Stimulated activated naive CD4-positive, alpha-beta T cell treated with Interleukin-2 at 50 U/mL for 16 hours (primary cell): ENCODE data around the gene LRP1.

Experiments
- DNase-seq: peaks from one replicate; lab custom pipeline; 2025; lab: John Stamatoyannopoulos, UW

LRP1 gene

GRCh38 chr12:57175428-57176138, 47.3 kb downstream of the LRP1 start:
- DNase-seq = no peak

GRCh38 chr12:57176139-57176477, 47.8 kb downstream of the LRP1 start:
- DNase-seq = no peak

GRCh38 chr12:57176846-57177245, 48.6 kb downstream of the LRP1 start:
- no peak for DNase-seq

DNA sequence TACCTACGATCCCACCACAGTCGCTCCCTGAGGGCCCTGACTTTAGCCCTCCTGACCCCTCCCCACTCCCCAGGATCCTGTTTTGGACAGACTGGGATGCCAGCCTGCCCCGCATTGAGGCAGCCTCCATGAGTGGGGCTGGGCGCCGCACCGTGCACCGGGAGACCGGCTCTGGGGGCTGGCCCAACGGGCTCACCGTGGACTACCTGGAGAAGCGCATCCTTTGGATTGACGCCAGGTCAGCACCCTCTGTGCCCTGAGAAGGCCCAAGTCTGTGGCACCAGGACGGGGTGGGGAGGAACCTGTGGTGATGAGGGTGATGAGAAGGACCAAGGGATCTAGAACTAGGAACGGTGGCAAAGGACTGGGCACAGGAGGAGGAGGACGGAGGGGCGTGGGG, 49.1 kb downstream of the LRP1 start:
- DNase-seq = no peak

GRCh38 chr12:57178213-57178612, 49.9 kb downstream of the LRP1 start:
- DNase-seq = no peak

DNA sequence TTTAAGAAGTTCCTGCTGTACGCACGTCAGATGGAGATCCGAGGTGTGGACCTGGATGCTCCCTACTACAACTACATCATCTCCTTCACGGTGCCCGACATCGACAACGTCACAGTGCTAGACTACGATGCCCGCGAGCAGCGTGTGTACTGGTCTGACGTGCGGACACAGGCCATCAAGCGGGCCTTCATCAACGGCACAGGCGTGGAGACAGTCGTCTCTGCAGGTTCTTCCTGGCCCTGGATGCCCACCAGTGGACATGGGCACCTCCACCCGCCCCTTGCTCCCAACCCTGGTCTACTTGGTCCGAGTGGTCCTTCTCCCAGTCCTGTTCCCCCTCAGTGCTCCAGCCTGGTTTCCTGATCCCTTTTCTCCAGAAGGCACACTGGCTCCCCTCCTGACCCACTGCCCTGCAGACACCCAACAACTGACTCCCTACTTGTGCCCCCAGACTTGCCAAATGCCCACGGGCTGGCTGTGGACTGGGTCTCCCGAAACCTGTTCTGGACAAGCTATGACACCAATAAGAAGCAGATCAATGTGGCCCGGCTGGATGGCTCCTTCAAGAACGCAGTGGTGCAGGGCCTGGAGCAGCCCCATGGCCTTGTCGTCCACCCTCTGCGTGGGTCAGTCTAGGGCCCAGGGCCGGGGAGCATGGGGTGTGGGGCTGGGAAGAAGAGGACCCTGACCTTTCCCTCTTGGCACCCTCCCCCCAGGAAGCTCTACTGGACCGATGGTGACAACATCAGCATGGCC, 51.2 kb downstream of the LRP1 start:
- DNase-seq = no peak

DNA sequence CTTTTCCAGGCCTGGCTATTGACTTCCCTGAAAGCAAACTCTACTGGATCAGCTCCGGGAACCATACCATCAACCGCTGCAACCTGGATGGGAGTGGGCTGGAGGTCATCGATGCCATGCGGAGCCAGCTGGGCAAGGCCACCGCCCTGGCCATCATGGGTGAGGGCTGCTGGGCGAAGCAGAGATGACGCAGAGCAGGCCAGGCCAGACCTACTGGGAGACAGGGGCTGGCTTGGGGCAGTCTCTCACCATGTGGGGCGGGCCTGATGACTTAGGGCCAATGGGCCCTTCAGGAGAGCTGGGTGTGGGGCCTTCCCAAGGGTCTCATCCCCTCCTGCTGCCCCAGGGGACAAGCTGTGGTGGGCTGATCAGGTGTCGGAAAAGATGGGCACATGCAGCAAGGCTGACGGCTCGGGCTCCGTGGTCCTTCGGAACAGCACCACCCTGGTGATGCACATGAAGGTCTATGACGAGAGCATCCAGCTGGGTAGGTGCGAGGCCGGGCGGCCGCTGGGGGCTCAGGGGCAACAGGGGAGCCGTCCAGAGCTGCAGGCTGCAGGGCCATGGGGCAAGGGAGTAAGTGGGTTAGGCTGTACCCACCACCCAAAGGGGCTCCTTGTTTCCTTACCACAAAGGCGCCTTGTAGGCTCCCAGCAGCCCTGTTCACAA, 52.2 kb downstream of the LRP1 start:
- no peak for DNase-seq

DNA sequence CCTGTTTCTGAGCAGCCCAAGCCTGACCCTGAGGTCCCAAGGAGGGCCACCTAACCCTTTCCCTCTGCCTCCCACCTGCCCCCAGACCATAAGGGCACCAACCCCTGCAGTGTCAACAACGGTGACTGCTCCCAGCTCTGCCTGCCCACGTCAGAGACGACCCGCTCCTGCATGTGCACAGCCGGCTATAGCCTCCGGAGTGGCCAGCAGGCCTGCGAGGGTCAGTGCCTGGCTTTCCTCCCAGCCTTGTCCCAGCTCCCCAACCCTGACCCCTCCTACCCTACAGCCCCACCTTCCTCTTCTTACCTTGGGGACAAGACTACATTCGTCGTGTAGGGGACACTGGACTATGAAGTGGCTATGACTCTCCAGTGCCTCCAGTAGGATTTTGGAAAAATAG, 52.8 kb downstream of the LRP1 start:
- DNase-seq = no peak

DNA sequence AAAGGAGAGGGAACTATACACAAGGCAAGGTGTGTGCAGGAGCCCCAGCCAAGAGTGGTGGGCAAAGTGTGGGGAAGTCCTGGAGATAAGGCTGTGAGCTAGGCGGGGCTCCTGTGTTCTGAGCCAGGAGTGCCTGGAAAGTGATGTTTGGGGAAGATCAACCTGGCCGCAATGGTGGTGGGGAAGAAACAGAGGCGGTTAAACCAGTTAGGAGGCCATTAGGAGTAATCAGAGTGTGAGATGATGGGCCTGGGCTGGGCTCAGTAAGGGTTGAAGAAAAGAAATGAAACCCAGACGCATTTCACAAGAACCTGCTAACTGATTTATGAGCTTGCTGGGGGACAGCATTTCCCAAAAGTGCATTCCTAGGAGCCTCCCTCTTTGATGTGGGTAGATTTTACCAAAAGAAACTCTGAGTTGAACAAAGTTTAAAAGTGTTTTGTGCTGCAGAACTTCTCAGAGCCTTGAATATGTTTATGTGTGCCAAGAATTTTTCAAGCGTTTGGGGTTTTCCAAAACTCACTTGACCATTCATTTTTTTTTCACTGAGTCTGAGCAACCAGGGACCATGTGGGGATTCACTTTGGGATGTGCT, 53.4 kb downstream of the LRP1 start:
- DNase-seq = no peak

GRCh38 chr12:57182918-57183575, 54.8 kb downstream of the LRP1 start:
- DNase-seq = peak; percentile 74

DNA sequence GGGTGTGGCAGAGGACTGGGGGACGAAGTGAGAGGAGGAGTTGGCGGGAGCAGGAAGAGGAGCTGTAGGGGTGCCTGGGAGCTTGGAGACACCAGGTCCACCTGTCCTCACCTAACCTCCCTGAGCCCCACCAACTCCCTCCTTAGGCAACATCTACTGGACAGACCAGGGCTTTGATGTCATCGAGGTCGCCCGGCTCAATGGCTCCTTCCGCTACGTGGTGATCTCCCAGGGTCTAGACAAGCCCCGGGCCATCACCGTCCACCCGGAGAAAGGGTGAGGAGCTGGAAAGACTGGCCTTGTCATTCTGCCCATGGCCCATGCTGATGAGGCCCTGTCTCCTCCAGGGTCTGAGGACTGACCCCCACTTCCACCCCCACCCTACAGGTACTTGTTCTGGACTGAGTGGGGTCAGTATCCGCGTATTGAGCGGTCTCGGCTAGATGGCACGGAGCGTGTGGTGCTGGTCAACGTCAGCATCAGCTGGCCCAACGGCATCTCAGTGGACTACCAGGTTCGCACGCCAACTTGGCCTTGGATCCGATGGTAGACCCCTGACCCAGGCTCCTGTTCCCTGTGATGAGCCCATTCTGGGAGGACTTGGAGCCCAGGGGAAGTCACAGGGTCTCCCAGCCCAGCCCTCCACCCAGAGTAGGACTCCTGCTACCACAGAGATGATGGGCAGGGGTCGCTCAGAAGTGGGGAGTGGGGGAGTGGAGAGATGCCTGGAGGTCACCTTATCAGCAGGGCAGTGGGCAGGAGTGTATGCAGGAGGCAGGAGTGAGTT, 55.8 kb downstream of the LRP1 start:
- DNase-seq = no peak

DNA sequence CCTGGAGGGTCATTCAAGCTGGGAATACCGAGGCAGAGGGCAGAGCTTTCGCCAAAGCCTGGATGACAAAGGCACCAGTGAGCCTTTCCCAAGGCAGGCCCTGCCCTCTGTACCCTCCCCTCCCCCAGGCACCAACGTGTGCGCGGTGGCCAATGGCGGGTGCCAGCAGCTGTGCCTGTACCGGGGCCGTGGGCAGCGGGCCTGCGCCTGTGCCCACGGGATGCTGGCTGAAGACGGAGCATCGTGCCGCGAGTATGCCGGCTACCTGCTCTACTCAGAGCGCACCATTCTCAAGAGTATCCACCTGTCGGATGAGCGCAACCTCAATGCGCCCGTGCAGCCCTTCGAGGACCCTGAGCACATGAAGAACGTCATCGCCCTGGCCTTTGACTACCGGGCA, 57.1 kb downstream of the LRP1 start:
- no peak for DNase-seq

DNA sequence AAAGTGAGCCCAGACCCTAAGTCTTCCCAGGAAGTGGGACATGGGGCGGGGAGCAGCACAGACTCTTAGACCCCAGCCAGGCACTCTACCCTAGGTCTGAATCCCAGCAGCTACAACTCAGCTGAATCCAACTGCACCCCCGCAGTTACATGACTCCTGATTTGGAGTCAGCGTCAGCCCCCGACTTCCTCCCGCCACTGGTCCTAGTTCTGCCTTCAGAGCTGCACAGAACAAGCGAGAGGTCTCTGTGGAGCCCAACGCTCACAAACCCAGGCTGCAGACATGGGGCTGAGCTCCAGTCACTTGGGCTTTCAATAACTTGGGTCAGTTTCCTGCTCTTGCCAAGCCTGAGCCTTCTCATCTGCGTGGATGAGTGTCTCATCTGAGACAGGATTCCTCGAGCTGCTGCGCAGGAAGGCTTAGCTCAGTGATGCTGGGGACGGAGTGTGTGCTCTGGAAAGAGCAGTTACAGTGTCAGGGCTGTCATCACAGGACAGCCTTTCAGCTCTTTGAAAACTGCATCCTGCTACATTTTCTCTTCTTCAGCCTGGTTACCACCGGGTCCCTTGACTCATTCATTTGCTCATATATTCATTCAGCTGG, 57.7 kb downstream of the LRP1 start:
- no peak for DNase-seq

GRCh38 chr12:57187222-57188089, 59.2 kb downstream of the LRP1 start:
- no peak for DNase-seq

DNA sequence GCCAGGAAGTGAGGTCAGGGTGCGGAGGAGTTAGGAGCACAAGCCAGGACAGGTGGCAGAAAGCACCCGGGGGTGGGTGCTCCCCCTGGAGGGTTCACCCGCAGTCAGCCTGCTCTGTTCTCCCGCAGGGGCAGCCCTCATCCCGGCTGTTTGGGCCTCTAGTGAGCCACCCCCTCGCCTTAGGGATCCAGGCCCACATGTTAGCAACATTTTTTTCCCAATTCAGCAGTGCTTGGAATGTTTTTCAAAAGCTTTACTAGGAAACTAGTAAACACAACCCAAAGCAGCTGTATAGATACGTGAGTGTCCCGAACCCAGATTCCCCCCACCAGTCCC, 59.8 kb downstream of the LRP1 start:
- no peak for DNase-seq

DNA sequence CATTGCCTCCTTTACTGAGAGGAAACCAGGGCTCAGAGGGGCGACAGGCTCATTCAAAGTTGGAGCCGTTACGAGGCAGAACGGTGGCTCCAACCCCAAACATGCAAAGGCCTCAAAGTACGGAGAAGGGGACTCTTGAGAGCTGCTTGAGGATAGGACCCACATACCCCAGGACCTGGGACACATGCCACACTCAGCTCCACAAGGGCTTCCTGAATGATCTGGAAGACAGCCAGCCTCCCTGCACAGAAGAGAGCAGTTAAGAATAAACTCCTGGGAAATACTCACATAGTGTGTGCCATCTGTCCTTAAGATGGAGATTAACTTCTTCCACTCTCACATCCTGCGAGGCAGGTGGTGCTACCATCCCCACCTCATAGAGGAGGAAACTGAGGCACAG, 61.8 kb downstream of the LRP1 start:
- no peak for DNase-seq

- DNase-seq = no peak
These were observed 62.5 kb downstream of the LRP1 start for GRCh38 chr12:57190821-57191220.

DNA sequence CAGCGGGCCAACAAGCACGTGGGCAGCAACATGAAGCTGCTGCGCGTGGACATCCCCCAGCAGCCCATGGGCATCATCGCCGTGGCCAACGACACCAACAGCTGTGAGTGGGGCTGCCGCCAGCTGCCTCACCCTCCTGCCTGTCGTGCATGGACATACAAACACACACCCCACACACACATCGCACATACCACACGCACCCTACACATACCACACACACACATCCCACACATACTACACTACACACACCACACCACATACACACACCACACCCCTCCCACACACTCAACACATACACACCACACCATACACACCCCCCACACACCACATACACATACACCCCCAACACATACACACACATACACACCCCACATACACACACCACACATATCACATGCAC, 63.1 kb downstream of the LRP1 start:
- no peak for DNase-seq

DNA sequence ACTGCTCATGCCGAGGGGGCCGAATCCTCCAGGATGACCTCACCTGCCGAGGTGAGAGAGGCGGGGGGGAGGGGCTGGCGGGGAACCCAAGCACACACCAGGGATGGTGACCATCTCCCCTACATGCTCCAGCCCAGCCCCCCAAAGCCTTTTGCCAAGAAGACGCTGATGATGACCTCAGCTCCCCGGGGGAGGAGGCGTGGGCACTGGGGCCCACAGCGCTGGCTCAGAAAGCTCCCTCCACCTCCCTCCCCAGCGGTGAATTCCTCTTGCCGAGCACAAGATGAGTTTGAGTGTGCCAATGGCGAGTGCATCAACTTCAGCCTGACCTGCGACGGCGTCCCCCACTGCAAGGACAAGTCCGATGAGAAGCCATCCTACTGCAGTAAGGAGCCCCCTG, 64.6 kb downstream of the LRP1 start:
- no peak for DNase-seq

- no peak for DNase-seq
These were observed 65.5 kb downstream of the LRP1 start for GRCh38 chr12:57193706-57194245.
